Activated CD8-positive, alpha-beta T cell treated with anti-CD3 and anti-CD28 coated beads for 36 hours (primary cell): ENCODE data around the gene BMPR1A. TPM values are rescaled to one million over a fixed set of nuclear protein-coding genes. Genes with fewer than 3 reads are reported as not detected.

Experiments used
- ATAC-seq: fragments of 200-7000 bp; cut with Tn5 transposase; one replicate; pipeline ENCODE4 v1.10.0; 2021; ENCODE audit warnings: mild to moderate bottlenecking, moderate library complexity
- CTCF ChIA-PET: fragments of 350-600 bp; sonication (Branson Sonifier 250); formaldehyde crosslinking; loops from one replicate; lab custom pipeline; 2021; ENCODE audit warnings: antibody characterized with exemption; lab: Charles Lee
- POLR2A ChIA-PET: fragments of 350-600 bp; sonication (Branson Sonifier 250); formaldehyde crosslinking; loops from one replicate; lab custom pipeline; 2021; ENCODE audit warnings: antibody characterized with exemption; lab: Charles Lee
- DNase-seq: peaks from one replicate; pipeline ENCODE4 v3.0.0-alpha.2; 2020
- H3K27ac Mint-ChIP-seq: one replicate; pipeline ENCODE4 v1.8.0; 2021; ENCODE audit warnings: mild to moderate bottlenecking, mixed read lengths
- H3K27me3 Mint-ChIP-seq: one replicate; pipeline ENCODE4 v1.8.0; 2021; ENCODE audit warnings: mixed read lengths
- H3K36me3 Mint-ChIP-seq: one replicate; pipeline ENCODE4 v1.8.0; 2021; ENCODE audit warnings: low read depth, mixed read lengths
- H3K4me1 Mint-ChIP-seq: one replicate; pipeline ENCODE4 v1.8.0; 2021; ENCODE audit warnings: low read depth, mixed read lengths
- H3K4me3 Mint-ChIP-seq: one replicate; pipeline ENCODE4 v1.8.0; 2021; ENCODE audit warnings: mild to moderate bottlenecking, moderate library complexity, mixed read lengths
- H3K9me3 Mint-ChIP-seq: one replicate; pipeline ENCODE4 v1.8.0; 2021; ENCODE audit warnings: mixed read lengths
- CTCF ChIP-seq: fragments of 200-600 bp; IDR thresholded peaks from one replicate; pipeline ENCODE4 v1.8.0; 2022; ENCODE audit warnings: antibody characterized with exemption, mild to moderate bottlenecking
- intact Hi-C: fragments of 100-400 bp; cut with micrococcal nuclease; formaldehyde crosslinking; loops from one replicate; pipeline ENCODE4 v1.10.0; 2022
- total RNA-seq, 2 experiments: library from RNA; stranded (reverse); gene quantifications; one replicate each; pipeline ENCODE4 v1.2.3, GENCODE V29; 2021

Gene BMPR1A
- total RNA-seq, 2 experiments from 2014 or later: 6.6 to 6.9 TPM

- intact Hi-C loops: no loop called here
- Mint-ChIP-seq H3K27ac (no peak overlapping the region), H3K4me3 (no peak overlapping the region), H3K9me3 (no peaks in the 10 kb centered on the region), H3K4me1 (peaks cover 16% of the 10 kb centered on the region), H3K36me3 (no peaks in the 10 kb centered on the region), H3K27me3 (no peaks in the 10 kb centered on the region)
- DNase-seq (no peak), ATAC-seq (no peak)
- ChIA-PET CTCF (no interaction called here), POLR2A (no interaction called here)
- TF ChIP-seq CTCF: no peak
These were observed 41.6 kb downstream of the BMPR1A start for GRCh38 chr10:86798025-86798424.

GRCh38 chr10:86798611-86799010 lies 42.2 kb downstream of the BMPR1A start:
- H3K27me3 Mint-ChIP-seq: no peaks in the 10 kb centered on the region
- H3K4me1 Mint-ChIP-seq: peaks cover 16% of the 10 kb centered on the region
- POLR2A ChIA-PET: no interaction called here
- ATAC-seq (no peak), DNase-seq (peak; percentile 3)
- H3K9me3 Mint-ChIP-seq: no peaks in the 10 kb centered on the region
- H3K4me3 Mint-ChIP-seq: no peak overlapping the region
- no peak overlapping the region for H3K27ac Mint-ChIP-seq
- no peak for TF ChIP-seq CTCF
- CTCF ChIA-PET: no interaction called here
- H3K36me3 Mint-ChIP-seq: no peaks in the 10 kb centered on the region
- intact Hi-C loops: no loop called here

- Mint-ChIP-seq H3K4me3 (no peak overlapping the region), H3K4me1 (peaks cover 16% of the 10 kb centered on the region), H3K9me3 (no peaks in the 10 kb centered on the region), H3K27me3 (no peaks in the 10 kb centered on the region), H3K36me3 (no peaks in the 10 kb centered on the region), H3K27ac (peak overlapping the region; percentile 46)
- CTCF ChIA-PET: no interaction called here
- no peak for TF ChIP-seq CTCF
- ATAC-seq: no peak
- intact Hi-C loops: no loop called here
- POLR2A ChIA-PET: no interaction called here
- no peak for DNase-seq
These were observed 42.9 kb downstream of the BMPR1A start for GRCh38 chr10:86799188-86799845.

- Mint-ChIP-seq H3K27me3 (no peaks in the 10 kb centered on the region), H3K4me3 (no peak overlapping the region), H3K4me1 (peaks cover 16% of the 10 kb centered on the region), H3K27ac (no peak overlapping the region), H3K9me3 (no peaks in the 10 kb centered on the region), H3K36me3 (no peaks in the 10 kb centered on the region)
- POLR2A ChIA-PET: no interaction called here
- DNase-seq (no peak), ATAC-seq (no peak)
- TF ChIP-seq CTCF: no peak
- intact Hi-C loops: no loop called here
- CTCF ChIA-PET: no interaction called here
These were observed 45.6 kb downstream of the BMPR1A start for GRCh38 chr10:86801995-86802394.

- no peak overlapping the region for H3K27ac Mint-ChIP-seq
- POLR2A ChIA-PET: no interaction called here
These were observed 46.2 kb downstream of the BMPR1A start for GRCh38 chr10:86802473-86803108.

More at GRCh38 chr10:86802473-86803108, 46.2 kb downstream of the BMPR1A start:
- Mint-ChIP-seq H3K4me1 (peaks cover 13% of the 10 kb centered on the region), H3K4me3 (no peak overlapping the region), H3K9me3 (no peaks in the 10 kb centered on the region), H3K27me3 (no peaks in the 10 kb centered on the region), H3K36me3 (no peaks in the 10 kb centered on the region)
- CTCF ChIA-PET: no interaction called here
- ATAC-seq (no peak), DNase-seq (no peak)
- no peak for TF ChIP-seq CTCF
- intact Hi-C loops: no loop called here
